IMR-90 (cell line): ENCODE results near the gene EEPD1. TPM values are rescaled to one million over a fixed set of nuclear protein-coding genes. Genes with fewer than 3 reads are reported as not detected.

Experiments used
- ATAC-seq: fragments of 200-7000 bp; cut with Tn5 transposase; 2 replicates; pipeline ENCODE4 v1.9.1; 2020; ENCODE audit warnings: low read depth, mild to moderate bottlenecking, moderate library complexity
- BruUV-seq: library from RNA; stranded (reverse); fragments of 400-500 nt; replicated peaks from 2 replicates; lab custom pipeline; 2021; lab: Mats Ljungman, UMichigan
- CTCF ChIA-PET: fragments of 300-600 bp; formaldehyde crosslinking; extraction: SDS; loops from one replicate; lab custom pipeline; 2021; ENCODE audit warnings: antibody characterized with exemption; lab: Yijun Ruan, JAX
- POLR2A ChIA-PET: fragments of 300-600 bp; sonication (Branson Sonifier 250); formaldehyde crosslinking; loops from one replicate; lab custom pipeline; 2022; ENCODE audit warnings: antibody characterized with exemption; ENCODE audit not compliant: unreplicated experiment; lab: Charles Lee
- DNase-seq: peaks from one replicate; pipeline ENCODE4 v3.0.0; 2013
- H2AFZ ChIP-seq: replicated peaks from 2 replicates; pipeline ENCODE3; 2013; ENCODE audit warnings: low read length, mild to moderate bottlenecking; ENCODE audit not compliant: poor library complexity
- H2AK5ac ChIP-seq: 2 replicates; pipeline ENCODE4 v1.6.1; 2013; ENCODE audit warnings: low read depth, low read length, inconsistent platforms
- H2AK9ac ChIP-seq: replicated peaks from 2 replicates; pipeline ENCODE3; 2013; ENCODE audit warnings: mild to moderate bottlenecking, low read depth, low read length, moderate library complexity; ENCODE audit not compliant: poor library complexity
- H2BK120ac ChIP-seq: 2 replicates; pipeline ENCODE4 v1.6.1; 2013; ENCODE audit warnings: low read depth, low read length, inconsistent platforms
- H2BK15ac ChIP-seq: 3 replicates; pipeline ENCODE4 v1.6.1; 2013; ENCODE audit warnings: low read depth, low read length, inconsistent platforms
- H2BK20ac ChIP-seq: 2 replicates; pipeline ENCODE4 v1.6.1; 2013; ENCODE audit warnings: low read depth, mild to moderate bottlenecking, inconsistent platforms, low read length, moderate library complexity
- H2BK5ac ChIP-seq: 2 replicates; pipeline ENCODE4 v1.6.1; 2013; ENCODE audit warnings: mild to moderate bottlenecking, low read depth, low read length, inconsistent platforms; ENCODE audit not compliant: poor library complexity, severe bottlenecking
- H3K14ac ChIP-seq: replicated peaks from 2 replicates; pipeline ENCODE4 v1.6.1; 2013; ENCODE audit warnings: low read depth, low read length, inconsistent platforms
- H3K18ac ChIP-seq: 2 replicates; pipeline ENCODE4 v1.6.1; 2013; ENCODE audit warnings: low read depth, low read length, control low read depth
- H3K23ac ChIP-seq: 2 replicates; pipeline ENCODE4 v1.6.1; 2013; ENCODE audit warnings: low read depth, low read length, inconsistent platforms
- H3K27ac ChIP-seq: 2 replicates; pipeline ENCODE4 v1.5.1; 2013; ENCODE audit warnings: mild to moderate bottlenecking, control low read depth, low read length; ENCODE audit not compliant: insufficient read depth
- H3K27me3 ChIP-seq: 2 replicates; pipeline ENCODE4 v1.6.1; 2013; ENCODE audit warnings: low read length; ENCODE audit not compliant: control insufficient read depth, insufficient read depth
- H3K36me3 ChIP-seq: 2 replicates; pipeline ENCODE4 v1.6.1; 2013; ENCODE audit warnings: low read length, mixed read lengths; ENCODE audit not compliant: control insufficient read depth, insufficient read depth
- H3K4ac ChIP-seq: 2 replicates; pipeline ENCODE4 v1.6.1; 2013; ENCODE audit warnings: low read depth, low read length, inconsistent platforms
- H3K4me1 ChIP-seq: 2 replicates; pipeline ENCODE4 v1.6.1; 2013; ENCODE audit warnings: low read length, mixed read lengths; ENCODE audit not compliant: control insufficient read depth, insufficient read depth
- H3K4me2 ChIP-seq: 2 replicates; pipeline ENCODE4 v1.6.1; 2013; ENCODE audit warnings: low read depth, mild to moderate bottlenecking, control low read depth, low read length, moderate library complexity
- H3K4me3 ChIP-seq: 2 replicates; pipeline ENCODE4 v1.5.1; 2013; ENCODE audit warnings: low read depth, mild to moderate bottlenecking, control low read depth, low read length, moderate library complexity; ENCODE audit not compliant: insufficient read depth
- H3K56ac ChIP-seq: 2 replicates; pipeline ENCODE4 v1.6.1; 2013; ENCODE audit warnings: low read length, inconsistent platforms; ENCODE audit not compliant: insufficient read depth; ENCODE audit errors: extremely low read depth
- H3K79me1 ChIP-seq, 2 experiments: 2 replicates each; pipeline ENCODE4 v1.6.1; 2013; ENCODE audit warnings: low read length in 2 of 2, inconsistent platforms in 1 of 2, low read depth in 1 of 2
- H3K9ac ChIP-seq: 2 replicates; pipeline ENCODE4 v1.6.1; 2013; ENCODE audit warnings: low read depth, low read length, control low read depth
- H3K9me1 ChIP-seq: 2 replicates; pipeline ENCODE4 v1.6.1; 2013; ENCODE audit warnings: low read length, inconsistent platforms; ENCODE audit not compliant: insufficient read depth
- H3K9me3 ChIP-seq: 2 replicates; pipeline ENCODE4 v1.6.1; 2013; ENCODE audit warnings: low read length; ENCODE audit not compliant: control insufficient read depth, insufficient read depth
- H4K20me1 ChIP-seq: 2 replicates; pipeline ENCODE4 v1.6.1; 2013; ENCODE audit warnings: low read length, inconsistent platforms; ENCODE audit not compliant: insufficient read depth
- H4K5ac ChIP-seq: 2 replicates; pipeline ENCODE4 v1.6.1; 2013; ENCODE audit warnings: mild to moderate bottlenecking, low read depth, low read length, control low read depth
- H4K8ac ChIP-seq, 2 experiments: 2 replicates each; pipeline ENCODE4 v1.6.1; 2013; ENCODE audit warnings: low read depth in 2 of 2, low read length in 2 of 2, control low read depth in 1 of 2, inconsistent platforms in 1 of 2
- H4K91ac ChIP-seq: 2 replicates; pipeline ENCODE4 v1.6.1; 2013; ENCODE audit warnings: low read depth, low read length, inconsistent platforms; ENCODE audit not compliant: insufficient read depth
- BHLHE40 ChIP-seq: fragments of 150-350 bp; IDR thresholded peaks from 2 replicates; pipeline ENCODE4 v1.6.1; 2016; ENCODE audit warnings: mild to moderate bottlenecking, low read depth, low read length
- CEBPB ChIP-seq: IDR thresholded peaks from 2 replicates; pipeline ENCODE4 v1.6.1; 2012; ENCODE audit warnings: low read depth, low read length, improper control_type of control experiment
- CHD1 ChIP-seq: IDR thresholded peaks from 2 replicates; pipeline ENCODE4 v1.6.1; 2012; ENCODE audit warnings: low read depth, low read length, improper control_type of control experiment
- CTCF ChIP-seq: conservative IDR thresholded peaks from 2 replicates; pipeline ENCODE4 v1.5.1; 2012; ENCODE audit warnings: mild to moderate bottlenecking, low read depth, low read length, improper control_type of control experiment
- MAFK ChIP-seq: IDR thresholded peaks from 2 replicates; pipeline ENCODE4 v1.6.1; 2012; ENCODE audit warnings: low read depth, low read length, improper control_type of control experiment
- MAZ ChIP-seq: IDR thresholded peaks from 2 replicates; pipeline ENCODE4 v1.6.1; 2012; ENCODE audit warnings: low read depth, mild to moderate bottlenecking, low read length, improper control_type of control experiment, moderate library complexity, borderline replicate concordance
- MXI1 ChIP-seq: IDR thresholded peaks from 2 replicates; pipeline ENCODE4 v1.6.1; 2012; ENCODE audit warnings: low read depth, mild to moderate bottlenecking, low read length, moderate library complexity, borderline replicate concordance
- NFE2L2 ChIP-seq: fragments of 150-350 bp; IDR thresholded peaks from 2 replicates; pipeline ENCODE4 v1.6.1; 2016; ENCODE audit warnings: low read depth, mild to moderate bottlenecking, low read length
- POLR2A ChIP-seq: IDR thresholded peaks from 2 replicates; pipeline ENCODE4 v1.6.1; 2012; ENCODE audit warnings: mild to moderate bottlenecking, low read depth, low read length
- RCOR1 ChIP-seq: IDR thresholded peaks from 2 replicates; pipeline ENCODE4 v1.6.1; 2012; ENCODE audit warnings: mild to moderate bottlenecking, low read length, improper control_type of control experiment; ENCODE audit not compliant: insufficient replicate concordance
- RFX5 ChIP-seq: IDR thresholded peaks from 2 replicates; pipeline ENCODE4 v1.8.0; 2012; ENCODE audit warnings: low read depth, mild to moderate bottlenecking, low read length, moderate library complexity
- WGBS, 2 experiments: methylation state at CpG; one replicate each; pipeline versions ENCODE4 v1.1.5 to v1.1.7; 2013; ENCODE audit warnings: missing lambda C conversion rate in 2 of 2; ENCODE audit not compliant: insufficient read length in 1 of 2; ENCODE audit errors: extremely low coverage in 2 of 2; 5-methylcytosine and 5-hydroxymethylcytosine counted together
- dilution Hi-C: fragments of 300-500 bp; cut with HindIII; formaldehyde crosslinking; loops from one replicate; pipeline ENCODE4 v1.14.3; 2018; ENCODE audit warnings: low sequenced_read_pairs; ENCODE audit not compliant: unreplicated experiment
- in situ Hi-C: fragments of 300-500 bp; cut with MboI; formaldehyde crosslinking; loops from 3 replicates; pipeline ENCODE4 v1.14.3; 2019; ENCODE audit warnings: low sequenced_read_pairs, inconsistent platforms, mixed read lengths
- intact Hi-C: fragments of 100-400 bp; cut with micrococcal nuclease; formaldehyde crosslinking; loops from 2 replicates; pipeline ENCODE4 v1.10.0; 2022
- polyA plus RNA-seq, 3 experiments: library from polyadenylated mRNA; depleted of rRNA; stranded (reverse); fragments of >200 nt; gene quantifications; 2 replicates each; pipeline ENCODE4 v1.2.3, GENCODE V29; 2012; ENCODE audit warnings: low replicate concordance in 1 of 3
- total RNA-seq: library from RNA; depleted of rRNA; stranded (reverse); fragments of >200 nt; gene quantifications from 2 replicates; pipeline ENCODE4 v1.2.3, GENCODE V29; 2012
- TF ChIP-seq, protein P1 (sequence below): fragments of 150-350 bp; IDR thresholded peaks from 2 replicates; pipeline ENCODE4 v1.6.1; 2016; ENCODE audit warnings: low read depth, mild to moderate bottlenecking, low read length, moderate library complexity, borderline replicate concordance
- TF ChIP-seq, protein P2 (sequence below): fragments of 150-350 bp; IDR thresholded peaks from 2 replicates; pipeline ENCODE4 v1.6.1; 2017; ENCODE audit warnings: mild to moderate bottlenecking, antibody characterized with exemption, low read length, low read depth

EEPD1 gene
- total and polyA plus RNA-seq, 2 of the 4 experiments (the other 2 are of a cell fraction): 7.3 to 15.2 TPM

DNA sequence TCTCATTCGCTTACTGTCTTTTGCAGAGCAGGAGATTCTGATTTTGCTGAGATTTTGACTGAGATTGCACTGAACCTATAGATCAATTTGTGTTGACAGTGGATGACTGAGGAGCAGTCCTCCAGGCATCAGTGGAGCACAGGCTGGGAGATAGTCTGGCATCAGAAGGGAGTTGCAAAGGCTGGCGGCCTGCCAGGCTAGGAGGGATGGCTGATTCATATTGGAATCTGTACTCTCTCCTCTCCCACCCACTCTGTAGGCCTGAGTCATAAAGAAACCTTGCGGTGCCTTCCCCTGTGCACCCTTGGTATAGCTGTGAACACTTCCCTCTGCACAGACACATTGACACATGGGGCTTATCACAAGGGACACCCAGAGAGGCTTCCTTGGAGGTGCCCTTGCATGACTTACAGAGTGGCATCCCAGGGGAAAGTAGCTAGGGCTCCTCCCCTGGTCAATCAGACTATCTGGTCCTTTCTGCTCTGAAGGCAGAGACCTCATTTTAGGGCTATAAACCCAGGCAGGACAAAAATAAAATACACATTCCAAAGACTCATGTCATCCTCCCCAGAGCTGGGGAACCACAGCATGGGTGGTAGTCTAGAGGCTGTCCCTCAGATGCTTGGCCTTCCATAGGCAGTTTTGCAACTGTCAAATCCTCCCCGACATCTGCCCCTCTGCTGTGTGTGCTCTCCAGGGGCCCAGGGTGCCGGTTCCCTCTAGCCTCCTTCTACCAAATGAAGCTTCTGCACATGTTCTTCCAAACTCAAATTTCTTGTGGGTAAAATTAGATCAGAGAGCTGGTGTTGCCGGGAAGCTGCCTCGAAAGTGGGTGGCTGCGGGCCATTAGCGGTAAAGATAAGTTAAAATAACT is 37.4 kb upstream of the EEPD1 start:
- Histone ChIP-seq H4K91ac (peak overlapping the region; percentile 93), H4K5ac (no peak overlapping the region), H3K27me3 (no peaks in the 10 kb centered on the region), H2BK15ac (peak overlapping the region; percentile 94), H3K79me1 (0 out of 4 replicates have a peak, but pooled peaks cover 0 to 5% of the 10 kb centered on the region in 2 experiments), H3K4me3 (no peak overlapping the region), H3K23ac (peak overlapping the region; percentile 83), H3K56ac (peak overlapping the region; percentile 68; the same call in 1 of the 2 replicates), H2BK20ac (peak overlapping the region; percentile 93), H4K20me1 (peaks cover 2% of the 10 kb centered on the region; the same call in 1 of the 2 replicates), H4K8ac (peak overlapping the region; percentile 49 to 71; a peak in 3 of 4 replicates), H3K36me3 (no peaks in the 10 kb centered on the region), H2AK5ac (no peak overlapping the region), H2AFZ (peak overlapping the region; percentile 85), H3K4ac (peak overlapping the region; percentile 95), H2BK5ac (peak overlapping the region; percentile 86), H3K4me2 (peak overlapping the region; percentile 79), H3K18ac (peak overlapping the region; percentile 22; the same call in 1 of the 2 replicates), H3K27ac (peak overlapping the region; percentile 72), H3K9ac (no peak overlapping the region), H3K14ac (peak overlapping the region; percentile 86), H3K9me1 (peaks cover 24% of the 10 kb centered on the region), H2BK120ac (peak overlapping the region; percentile 95), H2AK9ac (peak overlapping the region; percentile 70), H3K4me1 (peaks cover 23% of the 10 kb centered on the region), H3K9me3 (no peaks in the 10 kb centered on the region)
- POLR2A ChIA-PET: no interaction called here
- no TSS peak for BruUV-seq
- ATAC-seq (peak; percentile 93), DNase-seq (peak; percentile 97)
- in situ Hi-C loops (no loop called here), dilution Hi-C loops (no loop called here), intact Hi-C loops (loop anchor here (5.0 kb wide), 1 partner anchor 68 kb away; no protein-coding TSS in a partner anchor)
- 0% methylated on average over 1 of the region's 9 CpGs; no CpG with 5 or more reads in 1 of the 2 experiments for WGBS, 2 experiments
- CTCF ChIA-PET: interaction anchor here (1.6 kb wide), 1 partner anchor 13 kb away, joined by 5 read pairs; no protein-coding TSS in a partner anchor
- TF ChIP-seq MAZ (peak; percentile 65), MAFK (no peak), CTCF (no peak), CEBPB (peak; percentile 72), BHLHE40 (0 out of 2 replicates have a peak, but pooled peaks have one; percentile 57), MXI1 (peak; percentile 64; the same call in 1 of the 2 replicates), CHD1 (no peak), RFX5 (no peak), NFE2L2 (0 out of 2 replicates have a peak, but pooled peaks have one; percentile 14), RCOR1 (peak; percentile 37), POLR2A (no peak)
- TF ChIP-seq, protein P1, sequence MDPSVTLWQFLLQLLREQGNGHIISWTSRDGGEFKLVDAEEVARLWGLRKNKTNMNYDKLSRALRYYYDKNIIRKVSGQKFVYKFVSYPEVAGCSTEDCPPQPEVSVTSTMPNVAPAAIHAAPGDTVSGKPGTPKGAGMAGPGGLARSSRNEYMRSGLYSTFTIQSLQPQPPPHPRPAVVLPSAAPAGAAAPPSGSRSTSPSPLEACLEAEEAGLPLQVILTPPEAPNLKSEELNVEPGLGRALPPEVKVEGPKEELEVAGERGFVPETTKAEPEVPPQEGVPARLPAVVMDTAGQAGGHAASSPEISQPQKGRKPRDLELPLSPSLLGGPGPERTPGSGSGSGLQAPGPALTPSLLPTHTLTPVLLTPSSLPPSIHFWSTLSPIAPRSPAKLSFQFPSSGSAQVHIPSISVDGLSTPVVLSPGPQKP: no peak
- TF ChIP-seq, protein P2, sequence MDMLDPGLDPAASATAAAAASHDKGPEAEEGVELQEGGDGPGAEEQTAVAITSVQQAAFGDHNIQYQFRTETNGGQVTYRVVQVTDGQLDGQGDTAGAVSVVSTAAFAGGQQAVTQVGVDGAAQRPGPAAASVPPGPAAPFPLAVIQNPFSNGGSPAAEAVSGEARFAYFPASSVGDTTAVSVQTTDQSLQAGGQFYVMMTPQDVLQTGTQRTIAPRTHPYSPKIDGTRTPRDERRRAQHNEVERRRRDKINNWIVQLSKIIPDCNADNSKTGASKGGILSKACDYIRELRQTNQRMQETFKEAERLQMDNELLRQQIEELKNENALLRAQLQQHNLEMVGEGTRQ: no peak
